MV-4-11 (cell line): Measurements from ENCODE around the gene NR0B2.
"Not testable (repeated sequence)": the region's sequence is repeated elsewhere in the genome, so short reads cannot be mapped to it uniquely, and the experiment has no call there.

Experiments used
- DNase-seq: peaks from one replicate; lab custom pipeline; 2025; lab: John Stamatoyannopoulos, UW

NR0B2 gene

GRCh38 chr1:26889551-26890466 lies 24.0 kb downstream of the NR0B2 start, which contains the start of gene GPN2:
GPN2 (minus strand) TSS chr1:26890283; CDS start chr1:26890096, 187 bp downstream.
- peak; percentile 61 for DNase-seq

- DNase-seq, result no peak
These were observed 25.5 kb downstream of the NR0B2 start for GRCh38 chr1:26888231-26888630.

DNA sequence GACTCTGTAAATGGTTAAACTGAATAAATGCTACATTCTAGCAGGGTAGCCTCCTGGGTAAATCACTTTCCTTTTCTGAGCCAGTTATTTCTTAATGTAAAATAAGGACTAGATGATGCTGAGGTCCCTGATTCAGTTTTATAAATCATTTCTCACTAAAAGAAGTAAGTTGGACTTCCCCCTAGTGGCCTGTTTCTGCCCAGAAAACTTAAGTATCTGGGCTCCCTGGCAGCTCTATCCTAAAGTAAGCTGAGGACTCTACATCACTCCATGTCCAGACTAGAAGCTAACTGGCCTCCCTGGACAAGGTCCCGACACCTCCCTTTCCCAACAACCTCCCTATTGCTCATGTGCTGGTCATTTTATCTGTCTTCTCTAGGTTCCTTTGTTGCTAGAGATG lies 26.6 kb downstream of the NR0B2 start:
- DNase-seq, result peak; percentile 22

DNA sequence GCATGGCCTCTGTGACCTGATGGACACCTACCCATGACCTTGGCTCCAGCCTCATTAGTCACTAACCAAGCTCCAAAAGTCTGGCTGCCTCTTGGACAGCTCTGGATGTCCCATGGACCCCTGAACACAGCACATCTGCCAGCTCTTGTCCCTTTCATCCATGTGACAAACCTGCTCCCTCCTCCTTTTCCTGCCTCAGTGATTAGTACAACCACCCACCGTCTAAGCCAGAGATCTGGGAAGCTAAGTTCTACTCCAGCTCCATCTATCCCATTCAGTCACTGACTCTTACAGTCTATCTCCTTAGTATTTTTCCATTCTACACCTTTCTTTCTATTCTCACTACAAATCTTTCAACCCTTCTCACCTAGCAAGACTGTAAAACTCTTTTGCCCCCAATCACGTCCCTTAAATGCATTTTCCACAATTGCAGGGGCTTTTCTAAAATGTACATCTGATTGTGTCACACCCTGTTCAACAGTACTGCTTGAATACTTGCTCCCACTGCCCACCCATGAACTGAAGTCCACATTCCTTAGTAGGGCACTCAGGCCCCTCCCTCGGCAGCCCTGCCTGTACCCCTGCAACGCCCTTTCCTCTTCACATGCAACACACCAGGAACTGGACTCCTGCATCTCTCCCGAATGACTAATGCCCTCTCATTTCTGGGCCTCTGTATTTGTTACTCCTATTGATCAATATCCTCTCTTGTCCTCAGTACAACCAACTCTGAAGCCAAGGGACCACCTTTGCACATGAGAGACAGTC lies 30.9 kb downstream of the NR0B2 start:
- no peak for DNase-seq

DNA sequence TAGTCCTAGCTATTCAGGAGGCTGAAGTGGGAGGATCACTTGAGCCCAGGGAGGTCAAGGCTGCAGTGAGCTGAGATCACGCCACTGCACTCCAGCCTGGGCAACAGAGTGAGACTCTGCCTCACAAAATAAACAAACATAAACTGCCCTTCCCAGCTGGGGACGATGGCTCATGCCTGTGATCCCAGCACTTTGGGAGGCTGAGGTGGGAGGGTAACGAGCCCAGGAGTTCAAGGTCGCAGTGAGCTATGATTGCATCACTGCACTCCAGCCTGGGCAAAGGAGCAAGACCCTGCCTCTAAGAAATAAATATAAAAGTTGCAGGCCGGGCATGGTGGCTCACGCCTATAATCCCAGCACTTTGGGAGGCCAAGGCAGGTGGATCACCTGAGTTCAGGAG lies 32.2 kb downstream of the NR0B2 start:
- not testable (repeated sequence) for DNase-seq

GRCh38 chr1:26879793-26880192 lies 34.0 kb downstream of the NR0B2 start:
- no peak for DNase-seq

DNA sequence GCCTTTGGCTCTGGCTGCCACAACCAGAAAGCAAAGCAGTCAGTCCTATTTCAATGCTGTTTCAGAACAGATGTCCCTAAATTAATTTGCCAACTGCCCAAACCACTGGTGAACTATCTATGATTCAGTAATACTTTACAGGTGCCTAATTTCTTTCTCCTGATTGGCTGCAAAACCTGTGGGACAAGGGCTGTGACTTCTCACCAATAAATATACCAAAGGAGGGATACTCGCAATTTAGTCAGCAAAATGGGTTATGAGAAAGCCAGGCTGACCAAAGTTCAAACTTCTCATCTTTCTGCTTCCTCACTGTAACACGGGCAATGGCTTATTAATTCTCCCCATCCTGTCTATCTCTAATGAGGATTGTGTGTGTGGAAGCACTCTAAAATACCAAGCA lies 36.4 kb downstream of the NR0B2 start:
- DNase-seq, result no peak

DNA sequence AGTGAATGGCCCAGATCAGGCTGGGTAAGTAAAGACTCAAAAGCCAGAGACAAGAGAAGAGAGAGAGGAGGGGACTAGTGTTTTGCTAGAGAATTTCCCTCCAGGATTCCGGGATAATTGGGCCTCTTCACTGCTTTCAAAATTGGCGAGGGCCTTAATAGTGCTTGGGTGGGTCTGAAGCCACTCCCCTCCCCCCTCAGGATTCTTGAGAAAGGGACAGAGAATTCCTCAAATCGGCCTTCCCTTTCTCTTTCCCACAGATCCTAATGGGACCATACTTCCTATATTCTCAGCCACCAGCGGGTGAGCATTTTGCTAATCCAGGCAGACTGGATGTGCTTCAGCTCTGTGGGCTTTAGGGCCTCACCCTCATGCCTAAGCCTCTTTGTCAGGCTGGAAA lies 38.9 kb downstream of the NR0B2 start:
- no peak for DNase-seq

DNA sequence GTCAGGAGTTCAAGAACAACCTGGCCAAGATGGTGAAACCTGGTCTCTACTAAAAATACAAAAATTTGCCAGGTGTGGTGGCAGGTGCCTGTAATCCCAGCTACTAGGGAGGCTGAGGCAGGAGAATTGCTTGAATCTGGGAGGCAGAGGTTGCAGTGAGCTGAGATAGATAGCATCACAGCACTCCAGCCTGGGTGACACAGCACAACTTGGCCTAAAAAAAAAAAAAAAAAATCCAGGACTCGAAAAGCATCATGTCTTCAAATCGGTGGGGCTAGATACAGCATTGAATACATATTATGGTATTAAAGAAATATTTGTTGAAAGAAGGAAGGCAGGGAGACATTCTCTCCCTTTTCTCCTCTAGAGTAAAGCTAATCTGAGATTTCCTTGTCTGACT lies 40.7 kb downstream of the NR0B2 start:
- DNase-seq, result not testable (repeated sequence)

DNA sequence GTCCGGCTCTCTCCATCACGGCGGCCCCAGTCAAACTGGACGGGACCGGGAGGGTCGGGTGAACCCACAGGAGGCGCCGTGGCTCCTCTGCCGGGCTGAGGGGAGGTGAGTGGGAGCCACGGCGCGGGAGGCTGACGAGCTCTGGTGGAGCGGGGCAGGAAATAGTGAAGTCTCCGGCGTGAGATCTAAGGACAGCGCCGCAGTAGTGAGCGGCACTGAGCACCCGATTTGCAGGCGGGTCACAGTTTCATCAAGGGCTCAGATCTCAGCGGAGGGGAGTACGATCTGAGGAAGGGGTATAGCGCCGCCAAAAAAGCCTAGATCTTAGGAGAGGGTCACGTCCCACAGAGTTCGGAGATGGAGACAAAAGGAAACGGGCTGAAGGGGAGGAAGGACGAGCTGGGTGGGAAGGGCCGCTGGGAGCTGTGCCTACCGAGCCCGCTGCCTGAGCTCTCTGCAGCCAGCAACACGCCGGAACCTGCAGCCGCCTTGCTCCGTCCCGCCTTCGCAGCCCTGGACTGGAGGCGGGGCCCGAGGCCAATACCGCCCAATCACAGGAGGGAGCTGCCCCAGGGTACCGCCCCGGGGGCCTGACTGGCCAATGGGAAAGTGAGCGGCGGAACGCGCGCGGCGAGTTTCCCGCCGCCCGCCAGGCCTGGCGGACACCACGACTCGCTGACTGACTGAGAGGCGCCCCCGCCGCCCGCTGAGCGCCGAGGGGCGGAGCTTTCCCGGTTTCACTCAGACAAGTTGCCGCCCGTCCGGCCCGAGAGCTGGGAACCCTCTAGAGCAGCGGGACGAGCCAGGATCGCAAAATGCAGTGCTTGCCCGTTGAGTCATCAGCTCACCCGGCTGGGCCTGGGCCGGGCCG lies 48.9 kb downstream of the NR0B2 start:
- peak; percentile 96 for DNase-seq

GRCh38 chr1:26863685-26864077 lies 50.1 kb downstream of the NR0B2 start:
- DNase-seq, result no peak

GRCh38 chr1:26862781-26863684 lies 50.7 kb downstream of the NR0B2 start, which contains the start of gene SFN:
SFN (plus strand) TSS chr1:26863149; CDS start chr1:26863213, 64 bp downstream.
- DNase-seq, result peak; percentile 13

DNA sequence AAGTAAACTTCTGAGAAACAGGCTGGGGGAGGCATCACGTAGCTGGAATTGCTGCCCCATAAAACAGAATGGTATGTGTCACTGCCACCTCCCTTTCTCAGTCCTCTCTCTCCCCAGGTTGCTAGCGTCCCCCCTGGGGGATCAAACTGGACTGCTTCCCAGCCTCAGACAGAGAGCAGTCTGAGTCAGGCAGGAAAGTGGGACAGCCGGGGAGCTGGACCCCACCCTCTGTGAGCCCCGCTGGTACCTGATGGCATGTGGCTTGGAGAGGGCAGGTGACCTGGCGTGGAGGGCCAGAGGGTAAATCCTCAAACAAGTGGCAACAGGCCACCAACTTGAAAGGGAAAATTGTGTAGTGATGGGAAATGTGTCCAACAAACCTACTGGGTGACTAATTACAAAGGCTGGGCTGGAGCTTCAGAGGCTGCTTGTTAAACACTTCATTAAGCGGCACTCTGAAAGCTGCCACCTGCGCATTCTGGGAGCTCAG lies 51.8 kb downstream of the NR0B2 start:
- no peak for DNase-seq
